Measurements from ENCODE around the gene EPB41L2.

DNA sequence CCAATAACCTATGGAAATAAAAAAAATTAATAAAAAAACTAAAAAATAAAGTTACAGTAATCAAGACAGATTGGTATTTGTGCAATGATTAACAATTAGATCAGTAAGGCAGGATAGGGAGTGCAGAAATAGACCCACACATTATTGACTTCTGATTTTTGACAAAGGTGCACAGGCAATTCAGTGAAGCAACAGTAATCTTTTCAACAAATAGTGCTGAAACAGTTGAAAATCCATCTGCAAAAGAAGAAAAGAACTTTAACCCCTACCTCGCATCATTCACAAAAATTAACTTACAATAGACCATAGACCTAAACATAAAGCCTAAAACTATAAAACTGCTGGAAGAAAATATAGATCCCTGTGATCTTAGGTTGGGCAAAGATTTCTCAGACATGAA lies 240.3 kb downstream of the EPB41L2 start:
- TF ChIP-seq CTCF (IDR thresholded peaks at IDR 0.05) (no peak), EZH2 (IDR thresholded peaks at IDR 0.05) (no peak), EZH2phosphoT487 (IDR thresholded peaks at IDR 0.05) (no peak)
